Peyer's patch (tissue), 4 donors: Measurements from ENCODE around the gene MOCS1.

Experiments
- CTCF ChIP-seq, 6 experiments: fragments of 450-650 bp in 4 of 6; fragments of 200-600 bp in 2 of 6; sonication (generic) in 1 of 6; IDR thresholded peaks; one replicate each; pipeline ENCODE4 v1.5.1; 2017 to 2019; ENCODE audit warnings: antibody characterized with exemption in 6 of 6, mild to moderate bottlenecking in 3 of 6, moderate library complexity in 1 of 6
- POLR2A ChIP-seq, 2 donors: fragments of 450-650 bp; IDR thresholded peaks; one replicate each; pipeline ENCODE4 v1.5.1; 2017; ENCODE audit warnings: antibody characterized with exemption in 2 of 2, mild to moderate bottlenecking in 2 of 2, moderate library complexity in 2 of 2

- TF ChIP-seq CTCF (IDR thresholded peaks at IDR 0.05) (no peak), POLR2A (IDR thresholded peaks at IDR 0.05) (no peak)
Observed at GRCh38 chr6:39942903-39943580, 8.8 kb upstream of the MOCS1 start.
